Transverse colon (tissue), 4 donors: ENCODE results near the gene RCE1. TPM values are rescaled to one million over a fixed set of nuclear protein-coding genes. Genes with fewer than 3 reads are reported as not detected.
"Not testable (repeated sequence)": the region's sequence is repeated elsewhere in the genome, so short reads cannot be mapped to it uniquely, and the experiment has no call there.

Experiments
- DNase-seq: peaks from one replicate; pipeline ENCODE4 v3.0.0-alpha.2; 2019
- H3K27ac ChIP-seq, 4 donors: fragments of 200-600 bp; sonication (generic); 2 replicates each; pipeline ENCODE4 v1.5.1; 2016 to 2018; ENCODE audit warnings: inconsistent platforms in 4 of 4
- H3K27me3 ChIP-seq: fragments of 200-600 bp; sonication (generic); 2 replicates; pipeline ENCODE4 v1.5.1; 2017; ENCODE audit warnings: inconsistent platforms
- H3K36me3 ChIP-seq, 4 donors: fragments of 200-600 bp; sonication (generic); 2 replicates each; pipeline ENCODE4 v1.5.1; 2017 to 2019; ENCODE audit warnings: inconsistent platforms in 4 of 4
- H3K4me1 ChIP-seq, 4 donors: fragments of 200-600 bp; sonication (generic); 2 replicates each; pipeline ENCODE4 v1.5.1; 2017 to 2020; ENCODE audit warnings: inconsistent platforms in 4 of 4
- H3K4me3 ChIP-seq, 4 donors: fragments of 200-600 bp; sonication (generic); 1 replicate in 1 of 4; 2 replicates in 3 of 4; pipeline versions ENCODE4 v1.5.1 to v1.6.1; 2017 to 2019; ENCODE audit warnings: inconsistent platforms in 4 of 4
- H3K9me3 ChIP-seq, 2 donors: fragments of 200-600 bp; sonication (generic); 2 replicates each; pipeline ENCODE4 v1.5.1; 2017 to 2019; ENCODE audit warnings: inconsistent platforms in 2 of 2
- CTCF ChIP-seq, 5 experiments: fragments of 200-600 bp in 3 of 5; fragments of 450-650 bp in 2 of 5; sonication (generic) in 3 of 5; IDR thresholded peaks; 1 replicate in 2 of 5; 2 replicates in 3 of 5; pipeline ENCODE4 v1.5.1; 2016 to 2017; ENCODE audit warnings: antibody characterized with exemption in 5 of 5, inconsistent platforms in 3 of 5, mild to moderate bottlenecking in 2 of 5, moderate library complexity in 1 of 5
- EP300 ChIP-seq: sonication (generic); formaldehyde crosslinking; IDR thresholded peaks from one replicate; pipeline ENCODE4 v1.6.1; 2017; ENCODE audit warnings: antibody characterized with exemption, low read depth
- POLR2A ChIP-seq: fragments of 450-650 bp; IDR thresholded peaks from one replicate; pipeline ENCODE4 v1.6.1; 2016; ENCODE audit warnings: antibody characterized with exemption, mild to moderate bottlenecking, moderate library complexity
- POLR2AphosphoS5 ChIP-seq, 3 donors: sonication (generic); formaldehyde crosslinking; IDR thresholded peaks; one replicate each; pipeline ENCODE4 v1.6.1; 2016; ENCODE audit warnings: antibody characterized with exemption in 3 of 3
- WGBS, 2 donors: methylation state at CpG; one replicate each; pipeline ENCODE4 v1.1.5; 2018; ENCODE audit warnings: low coverage in 1 of 2; 5-methylcytosine and 5-hydroxymethylcytosine counted together
- in situ Hi-C, 4 donors: fragments of 200-750 bp; cut with MboI; loops; one replicate each; pipeline versions ENCODE4 v1.15.0 to v1.15.1; 2017; ENCODE audit warnings: low sequenced_read_pairs in 3 of 4, low pct_ligation_motif_present in 1 of 4, low pct_unique_long_range_greater_than_20kb in 1 of 4
- intact Hi-C: fragments of 100-400 bp; cut with DNase I; formaldehyde crosslinking; loops from one replicate; pipeline ENCODE4 v1.15.1; 2023; ENCODE audit warnings: low total_unique reads
- total RNA-seq, 4 donors: library from RNA; depleted of rRNA; stranded (reverse); fragments of >200 nt; gene quantifications; one replicate each; pipeline ENCODE4 v1.1.0, GENCODE V29; 2016

RCE1 gene
- total RNA-seq, 4 donors from 2014 or later: 14.5 to 40.3 (median 37.4) TPM

- no peak overlapping the region for H3K4me3 ChIP-seq
- intact Hi-C loops (no loop called here), in situ Hi-C loops (no loop called here)
- H3K4me1 ChIP-seq: no peaks in the 10 kb centered on the region
- WGBS, 2 donors: 81% methylated on average over 3 of the region's 3 CpGs; no CpG with 5 or more reads in 1 of the 2 donors
- H3K9me3 ChIP-seq: no peaks in the 10 kb centered on the region
- no peaks in the 10 kb centered on the region for H3K36me3 ChIP-seq
- DNase-seq: no peak
- no peak for TF ChIP-seq POLR2AphosphoS5 (IDR thresholded peaks at IDR 0.05)
- TF ChIP-seq CTCF (IDR thresholded peaks at IDR 0.05): no peak
- no peak for TF ChIP-seq POLR2A
- no peak for TF ChIP-seq EP300
- H3K27ac ChIP-seq: no peak overlapping the region
- no peaks in the 10 kb centered on the region for H3K27me3 ChIP-seq
Measured at GRCh38 chr11:66820381-66820780, 22.9 kb upstream of the RCE1 start.

GRCh38 chr11:66820901-66821300, 22.3 kb upstream of the RCE1 start:
- Histone ChIP-seq H3K4me1 (no peaks in the 10 kb centered on the region), H3K27me3 (no peaks in the 10 kb centered on the region), H3K36me3 (no peaks in the 10 kb centered on the region), H3K27ac (no peak overlapping the region), H3K9me3 (no peaks in the 10 kb centered on the region), H3K4me3 (no peak overlapping the region)
- intact Hi-C loops: no loop called here
- WGBS, 2 donors: 81 to 100% methylated on average over 1 to 3 of the region's 3 CpGs
- in situ Hi-C loops: no loop called here
- TF ChIP-seq POLR2AphosphoS5 (IDR thresholded peaks at IDR 0.05) (no peak), POLR2A (no peak), EP300 (no peak), CTCF (IDR thresholded peaks at IDR 0.05) (no peak)
- no peak for DNase-seq

GRCh38 chr11:66823700-66824099, 19.5 kb upstream of the RCE1 start:
- in situ Hi-C loops (no loop called here), intact Hi-C loops (no loop called here)
- WGBS, 2 donors: 93 to 98% methylated on average over 3 to 4 of the region's 4 CpGs
- no peak overlapping the region for H3K4me3 ChIP-seq
- H3K27me3 ChIP-seq: no peaks in the 10 kb centered on the region
- no peak for DNase-seq
- H3K4me1 ChIP-seq: no peaks in the 10 kb centered on the region
- H3K9me3 ChIP-seq: no peaks in the 10 kb centered on the region
- H3K36me3 ChIP-seq: no peaks in the 10 kb centered on the region
- H3K27ac ChIP-seq: no peak overlapping the region
- TF ChIP-seq EP300: no peak
- TF ChIP-seq CTCF (IDR thresholded peaks at IDR 0.05): no peak
- no peak for TF ChIP-seq POLR2AphosphoS5 (IDR thresholded peaks at IDR 0.05)
- TF ChIP-seq POLR2A: no peak

- 94 to 98% methylated on average over 2 to 4 of the region's 4 CpGs for WGBS, 2 donors
Measured at GRCh38 chr11:66824573-66824972, 18.7 kb upstream of the RCE1 start.

GRCh38 chr11:66834539-66834845, 8.7 kb upstream of the RCE1 start:
- TF ChIP-seq POLR2AphosphoS5 (IDR thresholded peaks at IDR 0.05) (no peak), EP300 (no peak), CTCF (IDR thresholded peaks at IDR 0.05) (no peak), POLR2A (no peak)
- 56 to 61% methylated on average over 4 of the region's 4 CpGs for WGBS, 2 donors
- Histone ChIP-seq H3K4me1 (no peaks in the 10 kb centered on the region), H3K4me3 (no peak overlapping the region), H3K9me3 (no peaks in the 10 kb centered on the region), H3K27me3 (no peaks in the 10 kb centered on the region), H3K36me3 (no peaks in the 10 kb centered on the region), H3K27ac (no peak overlapping the region)
- no peak for DNase-seq
- intact Hi-C loops: loop anchor here (5.0 to 10.0 kb wide), 2 partner anchors 137 to 280 kb away; no protein-coding TSS in a partner anchor
- in situ Hi-C loops: loop anchor here (5.0 to 25.0 kb wide), 6 partner anchors 137 to 422 kb away; partner anchors contain the start of genes CTSF (in 1 of the 4) and NPAS4 (in 1 of the 4)

More at GRCh38 chr11:66824573-66824972, 18.7 kb upstream of the RCE1 start:
- in situ Hi-C loops, H3K27ac ChIP-seq, H3K36me3 ChIP-seq, DNase-seq, H3K27me3 ChIP-seq, H3K4me1 ChIP-seq, H3K9me3 ChIP-seq, H3K4me3 ChIP-seq, intact Hi-C loops: not testable (repeated sequence)
